GM18861 (cell line): ENCODE measurements around the gene ARHGAP26.

Experiments
- ATAC-seq: cut with Tn5 transposase; IDR thresholded peaks from one replicate; pipeline ENCODE4 v1.9.1; 2021; ENCODE audit not compliant: unreplicated experiment

The ARHGAP26 gene

GRCh38 chr5:142846406-142846805 is 76.2 kb downstream of the ARHGAP26 start:
- no peak for ATAC-seq

GRCh38 chr5:142847898-142848790 is 78.0 kb downstream of the ARHGAP26 start:
- no peak for ATAC-seq

GRCh38 chr5:142849466-142849865 is 79.3 kb downstream of the ARHGAP26 start:
- ATAC-seq, result no peak

- no peak for ATAC-seq
These were observed 79.7 kb downstream of the ARHGAP26 start for GRCh38 chr5:142849880-142850279.

- no peak for ATAC-seq
These were observed 81.6 kb downstream of the ARHGAP26 start for GRCh38 chr5:142851731-142852130.

GRCh38 chr5:142852416-142853198 is 82.4 kb downstream of the ARHGAP26 start:
- no peak for ATAC-seq

- no peak for ATAC-seq
These were observed 83.5 kb downstream of the ARHGAP26 start for GRCh38 chr5:142853682-142854081.

GRCh38 chr5:142856269-142856782 is 86.1 kb downstream of the ARHGAP26 start:
- ATAC-seq, result no peak

- ATAC-seq, result no peak
These were observed 87.2 kb downstream of the ARHGAP26 start for GRCh38 chr5:142857405-142857804.

GRCh38 chr5:142859037-142859436 is 88.9 kb downstream of the ARHGAP26 start:
- no peak for ATAC-seq

- no peak for ATAC-seq
These were observed 90.1 kb downstream of the ARHGAP26 start for GRCh38 chr5:142860270-142860669.

- no peak for ATAC-seq
These were observed 90.8 kb downstream of the ARHGAP26 start for GRCh38 chr5:142861011-142861410.

GRCh38 chr5:142862594-142862993 is 92.4 kb downstream of the ARHGAP26 start:
- no peak for ATAC-seq

- no peak for ATAC-seq
These were observed 93.7 kb downstream of the ARHGAP26 start for GRCh38 chr5:142863856-142864255.

- ATAC-seq, result no peak
These were observed 94.4 kb downstream of the ARHGAP26 start for GRCh38 chr5:142864290-142865260.

GRCh38 chr5:142865631-142866030 is 95.5 kb downstream of the ARHGAP26 start:
- no peak for ATAC-seq

GRCh38 chr5:142866563-142867275 is 96.5 kb downstream of the ARHGAP26 start:
- ATAC-seq, result peak; percentile 72

- ATAC-seq, result no peak
These were observed 99.7 kb downstream of the ARHGAP26 start for GRCh38 chr5:142869886-142870285.

- ATAC-seq, result no peak
These were observed 100.6 kb downstream of the ARHGAP26 start for GRCh38 chr5:142870532-142871362.
